RWPE1 (cell line): ENCODE data around the gene PSTPIP1.

ENCODE experiments used
- CTCF ChIA-PET: fragments of 350-600 bp; sonication (Branson Sonifier 250); formaldehyde crosslinking; extraction: SDS; loops from one replicate; lab custom pipeline; 2021; lab: Yijun Ruan, JAX
- POLR2A ChIA-PET: fragments of 400-600 bp; formaldehyde crosslinking; extraction: SDS; loops from one replicate; lab custom pipeline; 2020; ENCODE audit warnings: antibody characterized with exemption; ENCODE audit not compliant: low non-redundant PET; lab: Yijun Ruan, JAX
- DNase-seq: peaks from one replicate; pipeline ENCODE4 v3.0.0; 2012; ENCODE audit warnings: low spot score
- H3K27ac ChIP-seq: fragments of 450-650 bp; 2 replicates; pipeline ENCODE4 v1.5.1; 2017
- CTCF ChIP-seq: fragments of 450-650 bp; conservative IDR thresholded peaks from 2 replicates; pipeline ENCODE4 v1.5.1; 2017; ENCODE audit warnings: low read depth, mild to moderate bottlenecking

PSTPIP1 gene

GRCh38 chr15:76978522-76979330 is 16.2 kb upstream of the PSTPIP1 start:
- no peak overlapping the region for H3K27ac ChIP-seq
- ChIA-PET POLR2A (no interaction called here), CTCF (interaction anchor here (0.5 kb wide), 1 partner anchor 62 kb away, joined by 5 read pairs; no protein-coding TSS in a partner anchor)
- no peak for DNase-seq
- no peak for TF ChIP-seq CTCF

GRCh38 chr15:76979331-76979925 is 15.5 kb upstream of the PSTPIP1 start:
- POLR2A ChIA-PET = no interaction called here
- H3K27ac ChIP-seq = no peak overlapping the region
- CTCF ChIA-PET = interaction anchor here (0.5 kb wide), 1 partner anchor 63 kb away, joined by 5 read pairs; no protein-coding TSS in a partner anchor
- no peak for TF ChIP-seq CTCF
- DNase-seq = no peak

- ChIA-PET POLR2A (no interaction called here), CTCF (no interaction called here)
- TF ChIP-seq CTCF = no peak
- no peak overlapping the region for H3K27ac ChIP-seq
- no peak for DNase-seq
Measured at GRCh38 chr15:76979996-76980520, 14.9 kb upstream of the PSTPIP1 start.

GRCh38 chr15:76982356-76982755 is 12.6 kb upstream of the PSTPIP1 start:
- POLR2A ChIA-PET = no interaction called here
- no peak overlapping the region for H3K27ac ChIP-seq
- CTCF ChIA-PET = no interaction called here
- TF ChIP-seq CTCF = no peak
- DNase-seq = no peak

- H3K27ac ChIP-seq = no peak overlapping the region
- CTCF ChIA-PET = no interaction called here
- no peak for TF ChIP-seq CTCF
- DNase-seq = no peak
- POLR2A ChIA-PET = no interaction called here
Measured at GRCh38 chr15:76982756-76983155, 12.2 kb upstream of the PSTPIP1 start.

- no peak for DNase-seq
- TF ChIP-seq CTCF = no peak
- ChIA-PET POLR2A (no interaction called here), CTCF (no interaction called here)
- no peak overlapping the region for H3K27ac ChIP-seq
Measured at GRCh38 chr15:76983590-76984375, 11.1 kb upstream of the PSTPIP1 start.
